PC-9 (cell line): ENCODE measurements around the gene PTDSS2. TPM values are rescaled to one million over a fixed set of nuclear protein-coding genes. Genes with fewer than 3 reads are reported as not detected.

Experiments
- BruUV-seq: library from RNA; stranded (reverse); fragments of 400-500 nt; replicated peaks from 2 replicates; lab custom pipeline; 2021; lab: Mats Ljungman, UMichigan
- CTCF ChIA-PET: fragments of 300-600 bp; sonication (Branson Sonifier 250); formaldehyde crosslinking; loops from one replicate; lab custom pipeline; 2022; ENCODE audit warnings: antibody characterized with exemption; lab: Charles Lee
- POLR2A ChIA-PET: fragments of 300-600 bp; sonication (Branson Sonifier 250); formaldehyde crosslinking; loops from one replicate; lab custom pipeline; 2022; ENCODE audit warnings: antibody characterized with exemption; ENCODE audit not compliant: unreplicated experiment; lab: Charles Lee
- DNase-seq, 2 experiments: peaks; one replicate each; pipeline versions ENCODE4 v3.0.0 to v3.0.0-alpha.2; 2015 to 2022; ENCODE audit warnings: mixed read lengths in 1 of 2
- H2AFZ ChIP-seq: fragments of 200-600 bp; sonication (generic); 2 replicates; pipeline ENCODE4 v1.8.1; 2017; ENCODE audit warnings: antibody characterized with exemption
- H3F3A ChIP-seq: fragments of 200-600 bp; sonication (generic); 2 replicates; pipeline ENCODE4 v1.8.1; 2017; ENCODE audit warnings: antibody characterized with exemption, mild to moderate bottlenecking, low read depth; ENCODE audit not compliant: insufficient read depth
- H3K27ac ChIP-seq: fragments of 200-600 bp; sonication (generic); 2 replicates; pipeline ENCODE4 v1.6.1; 2016; ENCODE audit warnings: mixed run types
- H3K27me3 ChIP-seq: fragments of 200-600 bp; sonication (generic); 2 replicates; pipeline ENCODE4 v1.6.1; 2016; ENCODE audit warnings: low read depth, mixed run types; ENCODE audit not compliant: insufficient read depth
- H3K36me3 ChIP-seq: fragments of 200-600 bp; sonication (generic); 2 replicates; pipeline ENCODE4 v1.6.1; 2016; ENCODE audit warnings: low read depth, mixed run types
- H3K4me1 ChIP-seq: fragments of 200-600 bp; sonication (generic); replicated peaks from 2 replicates; pipeline ENCODE4 v1.6.1; 2016; ENCODE audit warnings: mixed run types; ENCODE audit not compliant: insufficient read depth
- H3K4me2 ChIP-seq: fragments of 200-600 bp; sonication (generic); 2 replicates; pipeline ENCODE4 v1.6.1; 2017; ENCODE audit warnings: mixed run types
- H3K4me3 ChIP-seq: fragments of 200-600 bp; sonication (generic); 2 replicates; pipeline ENCODE4 v1.6.1; 2016; ENCODE audit warnings: mixed run types
- H3K79me2 ChIP-seq: fragments of 200-600 bp; sonication (generic); 2 replicates; pipeline ENCODE4 v1.6.1; 2017; ENCODE audit warnings: low read depth, mixed run types
- H3K9me2 ChIP-seq: fragments of 200-600 bp; sonication (generic); 2 replicates; pipeline ENCODE4 v1.8.1; 2017; ENCODE audit warnings: mild to moderate bottlenecking; ENCODE audit not compliant: insufficient read depth
- H3K9me3 ChIP-seq: fragments of 200-600 bp; sonication (generic); 2 replicates; pipeline ENCODE4 v1.8.1; 2016; ENCODE audit warnings: low read depth; ENCODE audit not compliant: insufficient read depth
- H4K20me1 ChIP-seq: fragments of 200-600 bp; sonication (generic); 2 replicates; pipeline ENCODE4 v1.8.1; 2017; ENCODE audit not compliant: insufficient read depth
- EZH2 ChIP-seq: fragments of 200-600 bp; sonication (generic); IDR thresholded peaks from 2 replicates; pipeline ENCODE4 v1.8.0; 2017; ENCODE audit warnings: antibody characterized with exemption, low read depth
- intact Hi-C: fragments of 100-400 bp; cut with micrococcal nuclease; formaldehyde crosslinking; loops from one replicate; pipeline ENCODE4 v1.10.0; 2022; ENCODE audit not compliant: unreplicated experiment
- total RNA-seq: library from RNA; stranded (reverse); gene quantifications from 2 replicates; pipeline ENCODE4 v1.2.3, GENCODE V29; 2021
- TF ChIP-seq, protein P1 (sequence below): fragments of 200-600 bp; sonication (generic); conservative IDR thresholded peaks from 2 replicates; pipeline ENCODE4 v1.6.1; 2017; ENCODE audit warnings: mixed run types, antibody characterized with exemption, mild to moderate bottlenecking, moderate library complexity

Gene PTDSS2
- total RNA-seq, 1 experiment from 2014 or later = 32.5 TPM

- Histone ChIP-seq H3K9me2 (no peaks in the 10 kb centered on the region), H3K4me1 (0 out of 2 replicates have a peak, but pooled peaks cover 5% of the 10 kb centered on the region), H3K79me2 (peaks cover 22% of the 10 kb centered on the region), H4K20me1 (no peaks in the 10 kb centered on the region), H3K4me2 (peak overlapping the region; percentile 88), H3K4me3 (peak overlapping the region; percentile 69; the same call in 1 of the 2 replicates), H2AFZ (no peak overlapping the region), H3K27me3 (no peaks in the 10 kb centered on the region), H3K9me3 (no peaks in the 10 kb centered on the region), H3K36me3 (no peaks in the 10 kb centered on the region), H3F3A (peaks cover 9% of the 10 kb centered on the region; the same call in 1 of the 2 replicates), H3K27ac (no peak overlapping the region)
- TF ChIP-seq EZH2 = no peak
- TF ChIP-seq, protein P1, sequence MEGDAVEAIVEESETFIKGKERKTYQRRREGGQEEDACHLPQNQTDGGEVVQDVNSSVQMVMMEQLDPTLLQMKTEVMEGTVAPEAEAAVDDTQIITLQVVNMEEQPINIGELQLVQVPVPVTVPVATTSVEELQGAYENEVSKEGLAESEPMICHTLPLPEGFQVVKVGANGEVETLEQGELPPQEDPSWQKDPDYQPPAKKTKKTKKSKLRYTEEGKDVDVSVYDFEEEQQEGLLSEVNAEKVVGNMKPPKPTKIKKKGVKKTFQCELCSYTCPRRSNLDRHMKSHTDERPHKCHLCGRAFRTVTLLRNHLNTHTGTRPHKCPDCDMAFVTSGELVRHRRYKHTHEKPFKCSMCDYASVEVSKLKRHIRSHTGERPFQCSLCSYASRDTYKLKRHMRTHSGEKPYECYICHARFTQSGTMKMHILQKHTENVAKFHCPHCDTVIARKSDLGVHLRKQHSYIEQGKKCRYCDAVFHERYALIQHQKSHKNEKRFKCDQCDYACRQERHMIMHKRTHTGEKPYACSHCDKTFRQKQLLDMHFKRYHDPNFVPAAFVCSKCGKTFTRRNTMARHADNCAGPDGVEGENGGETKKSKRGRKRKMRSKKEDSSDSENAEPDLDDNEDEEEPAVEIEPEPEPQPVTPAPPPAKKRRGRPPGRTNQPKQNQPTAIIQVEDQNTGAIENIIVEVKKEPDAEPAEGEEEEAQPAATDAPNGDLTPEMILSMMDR = no peak
- BruUV-seq = no TSS peak
- DNase-seq = no peak
- intact Hi-C loops = no loop called here
- ChIA-PET CTCF (no interaction called here), POLR2A (interaction anchor here (0.5 kb wide), 1 partner anchor 41 kb away, joined by 5 read pairs; no protein-coding TSS in a partner anchor)
These were observed 1.7 kb downstream of the PTDSS2 start for GRCh38 chr11:451738-452137.

DNA sequence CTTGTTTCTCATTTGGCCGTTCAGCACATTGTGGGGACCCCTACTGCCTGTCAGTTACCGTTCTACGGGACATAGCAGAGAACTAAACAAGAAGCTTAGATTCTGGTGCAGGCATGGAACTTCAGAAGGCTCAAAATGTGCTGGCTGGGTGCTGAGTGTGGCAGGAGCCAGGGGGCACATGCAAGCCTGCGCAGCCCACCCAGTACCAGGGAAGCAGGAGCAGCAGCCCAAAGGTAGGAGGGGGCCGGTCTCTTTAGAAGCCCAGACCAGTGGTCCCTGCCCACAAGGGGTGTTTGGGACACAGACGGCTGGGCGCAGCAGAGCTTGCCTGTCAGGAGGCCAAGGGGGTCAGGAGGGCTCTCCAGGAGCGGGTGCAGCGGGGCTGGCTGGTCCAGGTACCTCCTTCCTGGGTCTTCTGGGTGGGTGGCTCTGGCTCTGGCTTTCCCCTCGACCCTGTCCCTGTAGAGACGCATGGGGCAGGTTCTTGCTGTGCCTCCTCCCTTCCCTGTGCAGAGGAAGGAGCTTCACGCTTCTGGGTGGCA, 2.2 kb downstream of the PTDSS2 start:
- no peaks in the 10 kb centered on the region for H3K36me3 ChIP-seq
- no peak for DNase-seq
- H4K20me1 ChIP-seq = no peaks in the 10 kb centered on the region
- no peak overlapping the region for H2AFZ ChIP-seq
- H3K4me1 ChIP-seq = 0 out of 2 replicates have a peak, but pooled peaks cover 5% of the 10 kb centered on the region
- peaks cover 9% of the 10 kb centered on the region; the same call in 1 of the 2 replicates for H3F3A ChIP-seq
- no TSS peak for BruUV-seq
- H3K27me3 ChIP-seq = no peaks in the 10 kb centered on the region
- intact Hi-C loops = no loop called here
- ChIA-PET CTCF (no interaction called here), POLR2A (no interaction called here)
- peaks cover 22% of the 10 kb centered on the region for H3K79me2 ChIP-seq
- no peaks in the 10 kb centered on the region for H3K9me3 ChIP-seq
- H3K4me2 ChIP-seq = no peak overlapping the region
- H3K4me3 ChIP-seq = no peak overlapping the region
- H3K27ac ChIP-seq = no peak overlapping the region
- TF ChIP-seq EZH2 = no peak
- TF ChIP-seq, protein P1 = no peak
- H3K9me2 ChIP-seq = no peaks in the 10 kb centered on the region

- POLR2A ChIA-PET = no interaction called here
- DNase-seq = no peak
- no peak overlapping the region for H3K27ac ChIP-seq
- H3K4me3 ChIP-seq = no peak overlapping the region
- intact Hi-C loops = no loop called here
- H3K36me3 ChIP-seq = no peaks in the 10 kb centered on the region
- TF ChIP-seq, protein P1 = no peak
- no peak for TF ChIP-seq EZH2
- no peaks in the 10 kb centered on the region for H3K9me2 ChIP-seq
- no TSS peak for BruUV-seq
- CTCF ChIA-PET = no interaction called here
- H3K27me3 ChIP-seq = no peaks in the 10 kb centered on the region
- H3K4me1 ChIP-seq = 0 out of 2 replicates have a peak, but pooled peaks cover 5% of the 10 kb centered on the region
- H3K9me3 ChIP-seq = no peaks in the 10 kb centered on the region
- H3K79me2 ChIP-seq = peaks cover 22% of the 10 kb centered on the region
- no peaks in the 10 kb centered on the region for H4K20me1 ChIP-seq
- no peak overlapping the region for H3K4me2 ChIP-seq
- H3F3A ChIP-seq = peaks cover 9% of the 10 kb centered on the region; the same call in 1 of the 2 replicates
- no peak overlapping the region for H2AFZ ChIP-seq
These were observed 2.9 kb downstream of the PTDSS2 start for GRCh38 chr11:452916-453527.
